HL-60 (cell line): ENCODE measurements around the gene STAC3.

ENCODE experiments used
- DNase-seq, 2 experiments: peaks; one replicate each; pipeline ENCODE4 v3.0.0-alpha.2; 2010 to 2020; ENCODE audit warnings: low read depth in 1 of 2, low spot score in 1 of 2
- H3K27ac ChIP-seq: fragments of 250-450 bp; sonication (Bioruptor Pico); replicated peaks from 2 replicates; pipeline ENCODE4 v1.5.1; 2020; ENCODE audit warnings: mild to moderate bottlenecking, moderate library complexity
- H3K27me3 ChIP-seq: fragments of 250-450 bp; sonication (Bioruptor Pico); 2 replicates; pipeline ENCODE4 v1.5.1; 2021; ENCODE audit warnings: mild to moderate bottlenecking, moderate library complexity; ENCODE audit not compliant: insufficient read depth, poor library complexity, severe bottlenecking
- H3K4me3 ChIP-seq: replicated peaks from 2 replicates; pipeline ENCODE4 v1.5.1; 2011; ENCODE audit warnings: mild to moderate bottlenecking, control low read depth, low read length; ENCODE audit not compliant: insufficient read depth
- CTCF ChIP-seq: IDR thresholded peaks from one replicate; pipeline ENCODE4 v1.5.1; 2011; ENCODE audit warnings: low read length, control low read depth, inconsistent platforms; ENCODE audit not compliant: insufficient read depth
- GABPA ChIP-seq: IDR thresholded peaks from 2 replicates; pipeline ENCODE4 v1.6.1; 2012; ENCODE audit warnings: low read depth
- POLR2AphosphoS5 ChIP-seq: IDR thresholded peaks from 2 replicates; pipeline ENCODE4 v1.6.1; 2012; ENCODE audit warnings: low read depth
- REST ChIP-seq: IDR thresholded peaks from 2 replicates; pipeline ENCODE4 v1.6.1; 2012; ENCODE audit warnings: low read depth; ENCODE audit not compliant: insufficient replicate concordance
- SPI1 ChIP-seq: IDR thresholded peaks from 2 replicates; pipeline ENCODE4 v1.6.1; 2012; ENCODE audit warnings: low read depth, mild to moderate bottlenecking, borderline replicate concordance

Gene STAC3

GRCh38 chr12:57241402-57242310 is 9.3 kb downstream of the STAC3 start:
- TF ChIP-seq GABPA (no peak), POLR2AphosphoS5 (no peak), SPI1 (no peak), CTCF (no peak), REST (no peak)
- no peak overlapping the region for H3K4me3 ChIP-seq
- H3K27ac ChIP-seq = no peak overlapping the region
- peaks cover 23% of the 10 kb centered on the region for H3K27me3 ChIP-seq
- no peak for DNase-seq

- Histone ChIP-seq H3K27me3 (peaks cover 23% of the 10 kb centered on the region), H3K4me3 (peak overlapping the region; percentile 53), H3K27ac (no peak overlapping the region)
- no peak for DNase-seq
- no peak for TF ChIP-seq GABPA
- TF ChIP-seq REST = no peak
- TF ChIP-seq CTCF = no peak
- TF ChIP-seq POLR2AphosphoS5 = no peak
- TF ChIP-seq SPI1 = no peak
These were observed 10.0 kb downstream of the STAC3 start for GRCh38 chr12:57240926-57241401.

GRCh38 chr12:57240066-57240921 is 10.7 kb downstream of the STAC3 start:
- peak; percentile 66 for DNase-seq
- Histone ChIP-seq H3K4me3 (peak overlapping the region; percentile 53), H3K27me3 (peaks cover 23% of the 10 kb centered on the region), H3K27ac (no peak overlapping the region)
- TF ChIP-seq GABPA = no peak
- no peak for TF ChIP-seq REST
- TF ChIP-seq CTCF = no peak
- TF ChIP-seq SPI1 = peak; percentile 39; the same call in 1 of the 2 replicates
- 0 out of 2 replicates have a peak, but pooled peaks have one; percentile 12 for TF ChIP-seq POLR2AphosphoS5
